IPS-18c (cell line): Measurements from ENCODE around the gene TNFRSF4.

Experiments
- H3K4me3 ChIP-seq: 2 replicates; pipeline ENCODE4 v1.7.0; 2013; ENCODE audit warnings: low read depth, mild to moderate bottlenecking, low read length, moderate library complexity; ENCODE audit not compliant: insufficient read depth
- H3K9me3 ChIP-seq: one replicate; pipeline ENCODE4 v1.6.1; 2013; ENCODE audit warnings: mild to moderate bottlenecking, low read length, moderate library complexity; ENCODE audit not compliant: control insufficient read depth, insufficient read depth

TNFRSF4 gene

GRCh38 chr1:1247341-1247913 is 33.5 kb upstream of the TNFRSF4 start:
- Histone ChIP-seq H3K9me3 (no peaks in the 10 kb centered on the region), H3K4me3 (no peak overlapping the region)

- Histone ChIP-seq H3K9me3 (no peaks in the 10 kb centered on the region), H3K4me3 (no peak within 1 kb of the TSS)
These were observed 32.8 kb upstream of the TNFRSF4 start, which contains the start of gene C1QTNF12 for GRCh38 chr1:1246577-1247340. C1QTNF12 (minus strand) TSS chr1:1246722; CDS start chr1:1246690, 32 bp downstream.

GRCh38 chr1:1245817-1246576 is 32.0 kb upstream of the TNFRSF4 start:
- no peak overlapping the region for H3K4me3 ChIP-seq
- H3K9me3 ChIP-seq = no peaks in the 10 kb centered on the region

- Histone ChIP-seq H3K9me3 (no peaks in the 10 kb centered on the region), H3K4me3 (no peak overlapping the region)
These were observed 31.3 kb upstream of the TNFRSF4 start for GRCh38 chr1:1245178-1245816.

- no peaks in the 10 kb centered on the region for H3K9me3 ChIP-seq
- no peak overlapping the region for H3K4me3 ChIP-seq
These were observed 30.3 kb upstream of the TNFRSF4 start for GRCh38 chr1:1244192-1244811.

- H3K9me3 ChIP-seq = no peaks in the 10 kb centered on the region
- H3K4me3 ChIP-seq = no peak overlapping the region
These were observed 29.8 kb upstream of the TNFRSF4 start for GRCh38 chr1:1243807-1244191.

- Histone ChIP-seq H3K9me3 (no peaks in the 10 kb centered on the region), H3K4me3 (no peak overlapping the region)
These were observed 29.3 kb upstream of the TNFRSF4 start for GRCh38 chr1:1243266-1243660.

GRCh38 chr1:1242461-1243265 is 28.7 kb upstream of the TNFRSF4 start:
- H3K4me3 ChIP-seq = no peak overlapping the region
- no peaks in the 10 kb centered on the region for H3K9me3 ChIP-seq

- no peak overlapping the region for H3K4me3 ChIP-seq
- H3K9me3 ChIP-seq = no peaks in the 10 kb centered on the region
These were observed 27.8 kb upstream of the TNFRSF4 start for GRCh38 chr1:1241588-1242219.

- Histone ChIP-seq H3K4me3 (no peak overlapping the region), H3K9me3 (no peaks in the 10 kb centered on the region)
These were observed 27.1 kb upstream of the TNFRSF4 start for GRCh38 chr1:1240822-1241587.

- Histone ChIP-seq H3K9me3 (no peaks in the 10 kb centered on the region), H3K4me3 (no peak overlapping the region)
These were observed 26.4 kb upstream of the TNFRSF4 start for GRCh38 chr1:1240348-1240732.

GRCh38 chr1:1239614-1240347 is 25.8 kb upstream of the TNFRSF4 start:
- no peak overlapping the region for H3K4me3 ChIP-seq

GRCh38 chr1:1239227-1239613 is 25.3 kb upstream of the TNFRSF4 start:
- Histone ChIP-seq H3K9me3 (no peaks in the 10 kb centered on the region), H3K4me3 (no peak overlapping the region)

More at GRCh38 chr1:1239614-1240347, 25.8 kb upstream of the TNFRSF4 start:
- H3K9me3 ChIP-seq = no peaks in the 10 kb centered on the region

- no peak overlapping the region for H3K4me3 ChIP-seq
- no peaks in the 10 kb centered on the region for H3K9me3 ChIP-seq
These were observed 24.8 kb upstream of the TNFRSF4 start for GRCh38 chr1:1238702-1239178.
